22Rv1 (cell line): ENCODE results near the gene KRTAP25-1.

Experiments used
- ZFX ChIP-seq: fragments of 450-650 bp; IDR thresholded peaks from 2 replicates; pipeline ENCODE4 v1.6.1; 2017; ENCODE audit warnings: antibody characterized with exemption, borderline replicate concordance
- TF ChIP-seq, protein P1 (sequence below): fragments of 450-650 bp; IDR thresholded peaks from 2 replicates; pipeline ENCODE4 v1.5.1; 2017; ENCODE audit warnings: mild to moderate bottlenecking

DNA sequence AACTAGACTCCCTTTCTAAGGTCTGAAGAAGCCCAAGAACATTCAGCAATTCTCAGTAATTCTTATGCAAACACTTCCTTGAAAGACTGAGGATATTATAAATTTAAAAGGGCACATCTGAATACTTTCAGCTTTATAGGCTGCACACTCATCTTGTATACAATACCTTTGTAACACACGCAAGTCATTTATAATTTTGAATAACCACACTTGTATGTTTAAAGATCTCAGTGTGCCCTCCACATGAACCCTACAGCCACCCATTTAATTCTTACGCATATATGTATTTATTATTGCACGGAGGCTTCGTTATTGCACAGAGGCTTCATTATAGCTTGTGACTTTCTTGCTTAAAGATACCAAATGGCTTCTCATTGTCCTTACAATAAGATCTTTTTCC is 49.4 kb upstream of the KRTAP25-1 start:
- TF ChIP-seq, protein P1, sequence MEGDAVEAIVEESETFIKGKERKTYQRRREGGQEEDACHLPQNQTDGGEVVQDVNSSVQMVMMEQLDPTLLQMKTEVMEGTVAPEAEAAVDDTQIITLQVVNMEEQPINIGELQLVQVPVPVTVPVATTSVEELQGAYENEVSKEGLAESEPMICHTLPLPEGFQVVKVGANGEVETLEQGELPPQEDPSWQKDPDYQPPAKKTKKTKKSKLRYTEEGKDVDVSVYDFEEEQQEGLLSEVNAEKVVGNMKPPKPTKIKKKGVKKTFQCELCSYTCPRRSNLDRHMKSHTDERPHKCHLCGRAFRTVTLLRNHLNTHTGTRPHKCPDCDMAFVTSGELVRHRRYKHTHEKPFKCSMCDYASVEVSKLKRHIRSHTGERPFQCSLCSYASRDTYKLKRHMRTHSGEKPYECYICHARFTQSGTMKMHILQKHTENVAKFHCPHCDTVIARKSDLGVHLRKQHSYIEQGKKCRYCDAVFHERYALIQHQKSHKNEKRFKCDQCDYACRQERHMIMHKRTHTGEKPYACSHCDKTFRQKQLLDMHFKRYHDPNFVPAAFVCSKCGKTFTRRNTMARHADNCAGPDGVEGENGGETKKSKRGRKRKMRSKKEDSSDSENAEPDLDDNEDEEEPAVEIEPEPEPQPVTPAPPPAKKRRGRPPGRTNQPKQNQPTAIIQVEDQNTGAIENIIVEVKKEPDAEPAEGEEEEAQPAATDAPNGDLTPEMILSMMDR: no peak
- no peak for TF ChIP-seq ZFX
